HEK293 (cell line): ENCODE measurements around the gene ACAP3.

Source experiments
- CTCF ChIA-PET: fragments of 350-600 bp; formaldehyde crosslinking; extraction: SDS; loops from one replicate; lab custom pipeline; 2021; ENCODE audit warnings: antibody characterized with exemption; lab: Yijun Ruan, JAX
- POLR2A ChIA-PET: fragments of 300-600 bp; formaldehyde crosslinking; extraction: SDS; loops from one replicate; lab custom pipeline; 2020; ENCODE audit warnings: antibody characterized with exemption, inconsistent platforms; lab: Yijun Ruan, JAX
- H3K27ac ChIP-seq: fragments of 200-500 bp; sonication (Bioruptor generic); 2 replicates; pipeline ENCODE4 v1.5.1; 2014; ENCODE audit warnings: low read depth, low read length, control low read depth, inconsistent platforms; ENCODE audit errors: extremely low read depth
- H3K36me3 ChIP-seq, 2 experiments: fragments of 200-500 bp in 1 of 2; sonication (Bioruptor generic) in 1 of 2; 1 replicate in 1 of 2; 2 replicates in 1 of 2; pipeline ENCODE4 v1.5.1; 2014 to 2017; ENCODE audit warnings: inconsistent platforms in 2 of 2, low read length in 2 of 2; ENCODE audit not compliant: control insufficient read depth in 2 of 2, insufficient read depth in 1 of 2
- H3K4me1 ChIP-seq: fragments of 200-500 bp; sonication (Bioruptor generic); 2 replicates; pipeline ENCODE4 v1.5.1; 2014; ENCODE audit warnings: mild to moderate bottlenecking, low read length, inconsistent platforms; ENCODE audit not compliant: control insufficient read depth, insufficient read depth
- H3K4me3 ChIP-seq: 2 replicates; pipeline ENCODE4 v1.5.1; 2011; ENCODE audit warnings: low read depth, mild to moderate bottlenecking, control low read depth, low read length, moderate library complexity
- H3K9me3 ChIP-seq: fragments of 200-500 bp; sonication (Bioruptor generic); 2 replicates; pipeline ENCODE4 v1.5.1; 2014; ENCODE audit warnings: low read depth, low read length, inconsistent platforms; ENCODE audit not compliant: control insufficient read depth, insufficient read depth
- BCL6B ChIP-seq: fragments of 450-650 bp; formaldehyde crosslinking; IDR thresholded peaks from 2 replicates; pipeline ENCODE4 v1.5.1; 2017; ENCODE audit warnings: missing biosample characterization, missing genetic modification characterization
- CTCF ChIP-seq: fragments of 450-650 bp; formaldehyde crosslinking; IDR thresholded peaks from 2 replicates; pipeline ENCODE4 v1.5.1; 2016; ENCODE audit warnings: missing biosample characterization, missing genetic modification characterization
- EGR2 ChIP-seq: fragments of 450-650 bp; formaldehyde crosslinking; IDR thresholded peaks from 2 replicates; pipeline ENCODE4 v1.5.1; 2016; ENCODE audit warnings: low read depth, missing biosample characterization, missing genetic modification characterization
- ELK4 ChIP-seq: IDR thresholded peaks from 2 replicates; pipeline ENCODE4 v1.6.1; 2011; ENCODE audit warnings: mild to moderate bottlenecking, low read depth, low read length, borderline replicate concordance
- HOXA7 ChIP-seq: sonication (generic); formaldehyde crosslinking; IDR thresholded peaks from 2 replicates; pipeline ENCODE4 v1.8.1; 2022; ENCODE audit warnings: missing genetic modification reagents, borderline replicate concordance
- HOXD13 ChIP-seq: sonication (generic); formaldehyde crosslinking; IDR thresholded peaks from 2 replicates; pipeline ENCODE4 v1.8.0; 2022; ENCODE audit warnings: missing genetic modification reagents, borderline replicate concordance
- MYNN ChIP-seq: fragments of 450-650 bp; formaldehyde crosslinking; IDR thresholded peaks from 2 replicates; pipeline ENCODE4 v1.5.1; 2016; ENCODE audit warnings: missing biosample characterization, missing genetic modification characterization, borderline replicate concordance
- REST ChIP-seq: fragments of 450-650 bp; formaldehyde crosslinking; IDR thresholded peaks from 2 replicates; pipeline ENCODE4 v1.5.1; 2016; ENCODE audit warnings: missing biosample characterization, missing genetic modification characterization
- SALL2 ChIP-seq: fragments of 450-650 bp; formaldehyde crosslinking; IDR thresholded peaks from 2 replicates; pipeline ENCODE4 v1.5.0; 2017; ENCODE audit warnings: missing biosample characterization, mild to moderate bottlenecking, missing genetic modification characterization, borderline replicate concordance
- YY1 ChIP-seq: fragments of 450-650 bp; formaldehyde crosslinking; IDR thresholded peaks from 2 replicates; pipeline ENCODE4 v1.5.1; 2018; ENCODE audit warnings: missing biosample characterization, missing genetic modification characterization
- ZBTB10 ChIP-seq: fragments of 450-650 bp; formaldehyde crosslinking; IDR thresholded peaks from 2 replicates; pipeline ENCODE4 v1.5.1; 2016; ENCODE audit warnings: missing biosample characterization, missing genetic modification characterization
- ZEB2 ChIP-seq: fragments of 450-650 bp; formaldehyde crosslinking; IDR thresholded peaks from 2 replicates; pipeline ENCODE4 v1.5.1; 2016; ENCODE audit warnings: missing biosample characterization, missing genetic modification characterization
- ZFHX2 ChIP-seq: fragments of 450-650 bp; formaldehyde crosslinking; conservative IDR thresholded peaks from 2 replicates; pipeline ENCODE4 v1.5.1; 2016; ENCODE audit warnings: missing biosample characterization, missing genetic modification characterization
- ZNF146 ChIP-seq: fragments of 450-650 bp; formaldehyde crosslinking; IDR thresholded peaks from 2 replicates; pipeline ENCODE4 v1.5.1; 2016; ENCODE audit warnings: missing biosample characterization, missing genetic modification characterization
- ZNF280D ChIP-seq: fragments of 450-650 bp; formaldehyde crosslinking; IDR thresholded peaks from 2 replicates; pipeline ENCODE4 v1.5.1; 2016; ENCODE audit warnings: missing biosample characterization, missing genetic modification characterization
- ZNF292 ChIP-seq: fragments of 450-650 bp; formaldehyde crosslinking; IDR thresholded peaks from 2 replicates; pipeline ENCODE4 v1.5.1; 2016; ENCODE audit warnings: low read depth, missing biosample characterization, missing genetic modification characterization, borderline replicate concordance
- ZNF501 ChIP-seq: fragments of 450-650 bp; formaldehyde crosslinking; IDR thresholded peaks from 2 replicates; pipeline ENCODE4 v1.5.1; 2016; ENCODE audit warnings: missing biosample characterization, missing genetic modification characterization
- ZNF621 ChIP-seq: fragments of 450-650 bp; formaldehyde crosslinking; IDR thresholded peaks from 2 replicates; pipeline ENCODE4 v1.5.1; 2017; ENCODE audit warnings: missing biosample characterization, missing genetic modification characterization
- ZNF623 ChIP-seq: fragments of 450-650 bp; formaldehyde crosslinking; IDR thresholded peaks from 2 replicates; pipeline ENCODE4 v1.5.1; 2016; ENCODE audit warnings: missing biosample characterization, missing genetic modification characterization
- ZNF639 ChIP-seq: fragments of 450-650 bp; formaldehyde crosslinking; IDR thresholded peaks from 2 replicates; pipeline ENCODE4 v1.5.1; 2016; ENCODE audit warnings: missing biosample characterization, missing genetic modification characterization
- ZNF792 ChIP-seq: fragments of 450-650 bp; formaldehyde crosslinking; IDR thresholded peaks from 2 replicates; pipeline ENCODE4 v1.5.1; 2016; ENCODE audit warnings: missing biosample characterization, missing genetic modification characterization
- ZXDB ChIP-seq: fragments of 450-650 bp; formaldehyde crosslinking; IDR thresholded peaks from 2 replicates; pipeline ENCODE4 v1.5.1; 2016; ENCODE audit warnings: missing biosample characterization, missing genetic modification characterization

Gene ACAP3

GRCh38 chr1:1290238-1290731, 17.4 kb downstream of the ACAP3 start:
- Histone ChIP-seq H3K9me3 (no peaks in the 10 kb centered on the region), H3K27ac (no peak overlapping the region), H3K4me3 (no peak overlapping the region), H3K36me3 (peaks cover 0 to 20% of the 10 kb centered on the region in 2 experiments; a peak in 1 of 3 replicates), H3K4me1 (no peaks in the 10 kb centered on the region)
- POLR2A ChIA-PET = interaction anchor here (0.8 to 2.8 kb wide), 5 partner anchors 11 to 226 kb away, joined by 3 to 12 read pairs (median 4); partner anchors contain the start of gene UBE2J2
- CTCF ChIA-PET = interaction anchor here (0.5 to 4.3 kb wide), 11 partner anchors 9 to 306 kb away, joined by 3 to 76 read pairs (median 4); no protein-coding TSS in a partner anchor
- TF ChIP-seq YY1 (tag by site-specific recombination) (no peak), ZNF146 (no peak), MYNN (tag by site-specific recombination) (no peak), ELK4 (no peak), EGR2 (tag by site-specific recombination) (0 out of 2 replicates have a peak, but pooled peaks have one; percentile 12), CTCF (tag by site-specific recombination) (peak; percentile 54), BCL6B (tag by site-specific recombination) (no peak), ZFHX2 (peak; percentile 46; the same call in 1 of the 2 replicates), ZNF639 (tag by site-specific recombination) (no peak), ZEB2 (tag by site-specific recombination) (no peak), ZNF792 (tag by site-specific recombination) (no peak), ZBTB10 (no peak), ZNF623 (no peak), ZNF501 (tag by site-specific recombination) (no peak; the same call in 1 of the 2 replicates), REST (tag by site-specific recombination) (no peak), HOXA7 (CRISPR knock-in tag) (no peak), ZNF292 (no peak), SALL2 (tag by site-specific recombination) (no peak), ZXDB (tag by site-specific recombination) (no peak), ZNF621 (tag by site-specific recombination) (no peak), ZNF280D (tag by site-specific recombination) (no peak), HOXD13 (no peak)
